GM11168 (cell line): ENCODE measurements around the gene DPYSL3.

Experiments used
- in situ Hi-C: fragments of 300-500 bp; cut with MboI; formaldehyde crosslinking; loops from one replicate; pipeline ENCODE4 v1.12.0; 2022; ENCODE audit warnings: low sequenced_read_pairs; ENCODE audit not compliant: unreplicated experiment

DPYSL3 gene

GRCh38 chr5:147517383-147517782 is 7.5 kb upstream of the DPYSL3 start:
- in situ Hi-C loops: no loop called here

GRCh38 chr5:147515269-147515668 is 5.4 kb upstream of the DPYSL3 start:
- in situ Hi-C loops: no loop called here

GRCh38 chr5:147512659-147513379 is 3.0 kb upstream of the DPYSL3 start:
- in situ Hi-C loops: no loop called here

GRCh38 chr5:147510885-147511284 is 1.0 kb upstream of the DPYSL3 start:
- in situ Hi-C loops: no loop called here

GRCh38 chr5:147509041-147509709 is 693 bp downstream of the DPYSL3 start:
- in situ Hi-C loops: no loop called here

- in situ Hi-C loops: no loop called here
These were observed 1.2 kb downstream of the DPYSL3 start for GRCh38 chr5:147508711-147509040.

GRCh38 chr5:147507480-147508126 is 2.3 kb downstream of the DPYSL3 start:
- in situ Hi-C loops: no loop called here

GRCh38 chr5:147504535-147504934 is 5.3 kb downstream of the DPYSL3 start:
- in situ Hi-C loops: no loop called here

- in situ Hi-C loops: no loop called here
These were observed 5.9 kb downstream of the DPYSL3 start for GRCh38 chr5:147504011-147504410.

- in situ Hi-C loops: no loop called here
These were observed 18.9 kb downstream of the DPYSL3 start for GRCh38 chr5:147490989-147491388.

GRCh38 chr5:147487031-147487750 is 22.7 kb downstream of the DPYSL3 start:
- in situ Hi-C loops: no loop called here

GRCh38 chr5:147485814-147486213 is 24.1 kb downstream of the DPYSL3 start:
- in situ Hi-C loops: no loop called here

- in situ Hi-C loops: no loop called here
These were observed 24.8 kb downstream of the DPYSL3 start for GRCh38 chr5:147485046-147485445.

- in situ Hi-C loops: no loop called here
These were observed 25.2 kb downstream of the DPYSL3 start for GRCh38 chr5:147484708-147485020.

GRCh38 chr5:147483961-147484707 is 25.7 kb downstream of the DPYSL3 start:
- in situ Hi-C loops: no loop called here

- in situ Hi-C loops: no loop called here
These were observed 26.6 kb downstream of the DPYSL3 start for GRCh38 chr5:147483188-147483790.

- in situ Hi-C loops: no loop called here
These were observed 27.1 kb downstream of the DPYSL3 start for GRCh38 chr5:147482706-147483180.

- in situ Hi-C loops: no loop called here
These were observed 27.8 kb downstream of the DPYSL3 start for GRCh38 chr5:147481874-147482705.

GRCh38 chr5:147481376-147481775 is 28.5 kb downstream of the DPYSL3 start:
- in situ Hi-C loops: no loop called here
